GM12874 (cell line): ENCODE data around the gene PLEKHJ1.

ENCODE experiments used
- TF ChIP-seq, protein P1 (sequence below): IDR thresholded peaks from 2 replicates; pipeline ENCODE4 v1.5.1; 2011; ENCODE audit warnings: low read depth, mild to moderate bottlenecking, control low read depth, low read length, moderate library complexity; ENCODE audit not compliant: insufficient read depth

PLEKHJ1 gene

DNA sequence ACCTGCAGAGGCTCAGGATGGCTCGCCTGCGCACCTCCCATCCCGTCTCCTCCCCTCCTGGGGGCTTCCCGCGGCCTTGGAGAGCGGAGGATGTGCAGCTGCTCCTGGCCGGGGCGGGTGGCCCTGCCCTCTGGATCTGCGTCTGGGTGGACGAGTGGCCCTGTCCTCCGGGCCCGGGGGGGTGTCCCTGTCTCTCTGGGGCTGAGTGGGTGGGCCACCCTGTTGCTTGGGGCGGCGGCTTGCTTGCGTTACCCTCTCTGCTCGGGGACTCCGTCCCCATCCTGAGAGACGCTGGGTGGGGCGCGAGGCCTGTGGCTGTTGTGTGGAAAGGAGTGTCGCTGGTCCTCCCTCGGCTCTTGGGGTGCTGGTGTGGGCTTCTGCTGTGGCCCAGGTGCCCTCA, 37.8 kb downstream of the PLEKHJ1 start:
- TF ChIP-seq, protein P1, sequence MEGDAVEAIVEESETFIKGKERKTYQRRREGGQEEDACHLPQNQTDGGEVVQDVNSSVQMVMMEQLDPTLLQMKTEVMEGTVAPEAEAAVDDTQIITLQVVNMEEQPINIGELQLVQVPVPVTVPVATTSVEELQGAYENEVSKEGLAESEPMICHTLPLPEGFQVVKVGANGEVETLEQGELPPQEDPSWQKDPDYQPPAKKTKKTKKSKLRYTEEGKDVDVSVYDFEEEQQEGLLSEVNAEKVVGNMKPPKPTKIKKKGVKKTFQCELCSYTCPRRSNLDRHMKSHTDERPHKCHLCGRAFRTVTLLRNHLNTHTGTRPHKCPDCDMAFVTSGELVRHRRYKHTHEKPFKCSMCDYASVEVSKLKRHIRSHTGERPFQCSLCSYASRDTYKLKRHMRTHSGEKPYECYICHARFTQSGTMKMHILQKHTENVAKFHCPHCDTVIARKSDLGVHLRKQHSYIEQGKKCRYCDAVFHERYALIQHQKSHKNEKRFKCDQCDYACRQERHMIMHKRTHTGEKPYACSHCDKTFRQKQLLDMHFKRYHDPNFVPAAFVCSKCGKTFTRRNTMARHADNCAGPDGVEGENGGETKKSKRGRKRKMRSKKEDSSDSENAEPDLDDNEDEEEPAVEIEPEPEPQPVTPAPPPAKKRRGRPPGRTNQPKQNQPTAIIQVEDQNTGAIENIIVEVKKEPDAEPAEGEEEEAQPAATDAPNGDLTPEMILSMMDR: no peak

DNA sequence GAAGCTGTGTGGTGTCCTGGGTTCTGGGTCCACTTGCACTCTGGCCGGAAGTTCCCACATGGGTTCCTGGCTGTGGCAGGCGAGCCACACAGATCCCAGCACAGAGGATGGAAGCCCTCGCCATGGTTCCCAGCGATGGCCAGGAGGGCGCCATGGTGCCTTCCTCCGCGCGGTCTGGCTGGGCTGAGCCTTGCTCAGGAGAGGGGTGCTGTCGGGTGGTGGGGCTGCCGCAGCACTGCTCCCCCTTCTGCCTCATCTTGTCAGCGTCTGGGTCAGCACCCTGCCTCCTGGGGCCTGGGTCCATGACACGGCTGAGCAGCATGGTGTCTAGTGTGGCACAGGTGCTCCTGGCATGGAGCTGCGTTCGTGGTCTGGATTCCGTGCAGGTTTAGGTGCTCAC, 38.9 kb downstream of the PLEKHJ1 start:
- TF ChIP-seq, protein P1: no peak

DNA sequence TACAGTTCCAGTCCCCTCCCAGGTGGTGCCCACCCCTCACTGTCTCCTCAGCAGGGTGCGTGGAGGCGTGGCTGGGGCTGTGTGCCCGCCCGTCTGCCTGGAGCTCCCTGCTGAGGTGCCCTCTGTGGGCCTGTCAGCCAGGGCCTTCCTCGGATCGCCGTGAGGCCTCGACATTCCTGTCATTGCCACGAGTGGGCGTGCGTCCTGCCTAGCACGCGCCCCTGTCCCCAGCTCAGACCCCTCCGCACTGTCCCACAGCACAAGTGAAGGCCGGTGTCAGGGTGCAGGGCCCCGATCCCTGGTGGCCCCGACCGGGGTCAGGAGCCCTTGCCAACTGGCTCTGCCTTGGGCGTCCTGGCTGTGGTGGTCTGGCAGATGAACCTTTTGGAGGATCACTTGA, 40.2 kb downstream of the PLEKHJ1 start:
- TF ChIP-seq, protein P1: no peak

DNA sequence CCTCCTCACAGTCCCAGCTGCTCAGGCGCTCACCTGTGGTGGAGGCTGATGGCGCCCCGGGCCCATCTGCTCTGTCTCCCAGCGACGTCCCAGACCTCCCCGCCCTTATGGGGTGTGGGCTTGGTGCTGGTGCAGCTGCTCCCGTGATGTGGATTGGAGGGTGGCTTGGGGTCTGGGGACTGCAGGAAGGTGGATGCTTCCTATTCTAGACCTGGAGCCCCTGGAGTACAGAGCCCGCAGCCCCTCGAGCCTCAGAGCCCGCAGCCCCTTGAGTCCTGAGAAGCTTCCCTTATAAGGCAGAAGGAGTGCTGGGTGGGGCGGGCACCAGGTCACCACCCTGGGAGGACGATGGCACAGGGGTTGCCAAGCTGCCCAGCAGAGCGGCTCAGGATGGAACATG, 40.8 kb downstream of the PLEKHJ1 start:
- TF ChIP-seq, protein P1: no peak

DNA sequence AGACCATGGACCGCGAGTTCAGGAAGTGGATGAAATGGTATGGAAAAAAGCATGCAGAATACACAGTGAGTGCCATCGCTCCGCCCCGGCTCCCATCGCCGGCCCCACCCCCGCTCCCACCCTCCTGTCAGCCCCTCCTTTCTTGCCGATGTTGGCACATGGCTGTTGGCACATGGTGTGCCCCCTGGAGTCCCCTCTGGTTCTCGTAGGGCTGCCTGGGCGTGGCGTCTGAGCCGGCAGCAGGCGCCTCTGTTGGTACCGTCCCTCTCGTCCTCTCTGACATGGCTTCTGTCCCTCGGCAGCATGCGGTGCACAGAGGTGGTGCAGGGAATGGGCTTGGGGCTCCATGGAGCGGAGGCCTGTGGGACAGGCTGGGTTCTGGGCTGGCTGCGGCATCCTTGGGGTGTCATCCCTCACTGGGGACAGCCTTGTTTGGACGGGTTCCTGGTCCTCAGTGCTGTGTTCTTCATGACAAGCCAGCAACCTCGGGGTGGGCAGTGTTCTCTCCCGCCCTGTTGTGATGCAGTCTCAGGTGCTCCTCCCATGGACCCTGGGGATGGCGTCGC, 41.5 kb downstream of the PLEKHJ1 start:
- TF ChIP-seq, protein P1: no peak

DNA sequence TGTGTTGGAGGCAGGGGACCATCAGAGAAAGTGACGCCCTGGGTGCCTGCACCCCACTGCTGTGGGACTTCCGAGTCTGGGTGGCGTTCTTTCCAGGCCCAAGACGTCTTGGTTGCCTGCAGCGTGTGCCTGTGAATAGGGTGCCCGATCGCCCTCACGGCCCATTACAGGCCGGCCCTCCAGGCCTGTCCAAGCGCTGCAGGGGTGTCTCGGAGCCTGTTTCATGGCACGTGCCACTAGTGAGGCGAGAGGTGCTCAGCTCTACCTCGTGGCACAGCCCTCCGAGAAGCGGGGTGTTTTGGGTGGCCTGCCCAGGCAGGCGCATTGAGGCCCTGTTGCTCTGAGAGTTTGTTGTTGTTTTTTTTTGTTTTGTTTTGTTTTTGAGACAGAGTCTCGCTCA, 42.3 kb downstream of the PLEKHJ1 start:
- TF ChIP-seq, protein P1: no peak

DNA sequence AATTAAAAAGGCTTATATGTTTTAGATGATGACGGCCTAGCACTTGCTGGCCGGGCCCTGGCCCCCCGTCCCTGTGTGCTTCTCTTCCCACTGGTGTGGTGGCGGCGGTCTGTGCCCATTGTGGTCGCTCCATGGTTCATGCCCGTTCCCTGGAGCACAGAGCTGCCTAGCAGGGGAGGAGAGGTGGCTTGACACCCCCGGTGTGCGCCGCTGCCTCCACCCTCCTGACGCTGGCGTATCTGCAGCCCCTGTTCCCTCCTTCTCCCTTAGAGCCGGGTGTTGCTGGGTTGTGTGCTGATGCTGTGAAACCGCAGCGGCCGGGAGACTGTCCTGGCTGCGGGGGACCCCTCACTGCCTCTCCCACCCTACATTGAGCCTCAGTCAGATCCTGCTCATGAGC, 43.3 kb downstream of the PLEKHJ1 start:
- TF ChIP-seq, protein P1: no peak
